GM12892 (cell line): Measurements from ENCODE around the gene DDX20.
"Not testable (repeated sequence)": the region's sequence is repeated elsewhere in the genome, so short reads cannot be mapped to it uniquely, and the experiment has no call there.

ENCODE experiments used
- DNase-seq: peaks from one replicate; pipeline ENCODE4 v3.0.0; 2011; ENCODE audit not compliant: insufficient read length
- FAIRE-seq: peaks from 2 replicates; lab custom pipeline; 2011; peaks lifted over from hg19 to GRCh38; lab: Jason Lieb, UNC
- POLR2A ChIP-seq: IDR thresholded peaks from 2 replicates; pipeline ENCODE4 v1.6.1; 2011; ENCODE audit warnings: low read depth, low read length, control low read depth
- POLR2AphosphoS5 ChIP-seq: IDR thresholded peaks from 2 replicates; pipeline ENCODE4 v1.6.1; 2011; ENCODE audit warnings: low read depth, low read length, control low read depth
- TAF1 ChIP-seq: IDR thresholded peaks from 2 replicates; pipeline ENCODE4 v1.6.1; 2011; ENCODE audit warnings: low read depth, mild to moderate bottlenecking, control low read depth, low read length, borderline replicate concordance

Gene DDX20

GRCh38 chr1:111739194-111739924 is 16.3 kb upstream of the DDX20 start, which contains the start of gene INKA2:
Gene INKA2 (minus strand): TSS chr1:111739395. CDS start chr1:111739242, 153 bp downstream.
- DNase-seq: peak; percentile 83
- FAIRE-seq: peak; percentile 89
- no peak for TF ChIP-seq POLR2AphosphoS5
- 0 out of 2 replicates have a peak, but pooled peaks have one; percentile 42 for TF ChIP-seq TAF1
- peak; percentile 25; the same call in 1 of the 2 replicates for TF ChIP-seq POLR2A

- FAIRE-seq: peak; percentile 9
- DNase-seq: no peak
- TF ChIP-seq POLR2AphosphoS5 (no peak), TAF1 (no peak), POLR2A (no peak)
Measured at GRCh38 chr1:111739925-111740765, 15.6 kb upstream of the DDX20 start.

- FAIRE-seq, DNase-seq: not testable (repeated sequence)
Measured at GRCh38 chr1:111742292-111742691, 13.4 kb upstream of the DDX20 start.

GRCh38 chr1:111742938-111743549 is 12.7 kb upstream of the DDX20 start:
- no peak for TF ChIP-seq POLR2A
- no peak for TF ChIP-seq POLR2AphosphoS5
- no peak for TF ChIP-seq TAF1
- no peak for DNase-seq
- no peak for FAIRE-seq

- TF ChIP-seq POLR2A (no peak), POLR2AphosphoS5 (no peak), TAF1 (no peak)
- DNase-seq (no peak), FAIRE-seq (no peak)
Measured at GRCh38 chr1:111743679-111744101, 12.0 kb upstream of the DDX20 start.

- no peak for TF ChIP-seq TAF1
- TF ChIP-seq POLR2A: no peak
- no peak for TF ChIP-seq POLR2AphosphoS5
- DNase-seq (no peak), FAIRE-seq (no peak)
Measured at GRCh38 chr1:111745675-111746613, 9.8 kb upstream of the DDX20 start.

GRCh38 chr1:111746614-111746999 is 9.1 kb upstream of the DDX20 start:
- FAIRE-seq (no peak), DNase-seq (no peak)
- TF ChIP-seq POLR2A: no peak
- TF ChIP-seq POLR2AphosphoS5: no peak
- TF ChIP-seq TAF1: no peak

GRCh38 chr1:111747282-111747734 is 8.4 kb upstream of the DDX20 start:
- TF ChIP-seq POLR2A (no peak), TAF1 (no peak), POLR2AphosphoS5 (no peak)
- peak; percentile 94 for FAIRE-seq
- DNase-seq: peak; percentile 50

GRCh38 chr1:111747947-111748346 is 7.8 kb upstream of the DDX20 start:
- no peak for TF ChIP-seq POLR2AphosphoS5
- TF ChIP-seq POLR2A: no peak
- TF ChIP-seq TAF1: no peak

GRCh38 chr1:111749628-111750027 is 6.1 kb upstream of the DDX20 start:
- no peak for FAIRE-seq
- TF ChIP-seq POLR2AphosphoS5: no peak
- TF ChIP-seq TAF1: no peak
- TF ChIP-seq POLR2A: no peak
- no peak for DNase-seq

More at GRCh38 chr1:111747947-111748346, 7.8 kb upstream of the DDX20 start:
- DNase-seq (no peak), FAIRE-seq (no peak)

- no peak for FAIRE-seq
- no peak for DNase-seq
- TF ChIP-seq POLR2A: no peak
- TF ChIP-seq POLR2AphosphoS5: no peak
- no peak for TF ChIP-seq TAF1
Measured at GRCh38 chr1:111750856-111751255, 4.8 kb upstream of the DDX20 start.
